ENCODE measurements around the gene DAND5.
"Not testable (repeated sequence)": the region's sequence is repeated elsewhere in the genome, so short reads cannot be mapped to it uniquely, and the experiment has no call there.

The DAND5 gene

DNA sequence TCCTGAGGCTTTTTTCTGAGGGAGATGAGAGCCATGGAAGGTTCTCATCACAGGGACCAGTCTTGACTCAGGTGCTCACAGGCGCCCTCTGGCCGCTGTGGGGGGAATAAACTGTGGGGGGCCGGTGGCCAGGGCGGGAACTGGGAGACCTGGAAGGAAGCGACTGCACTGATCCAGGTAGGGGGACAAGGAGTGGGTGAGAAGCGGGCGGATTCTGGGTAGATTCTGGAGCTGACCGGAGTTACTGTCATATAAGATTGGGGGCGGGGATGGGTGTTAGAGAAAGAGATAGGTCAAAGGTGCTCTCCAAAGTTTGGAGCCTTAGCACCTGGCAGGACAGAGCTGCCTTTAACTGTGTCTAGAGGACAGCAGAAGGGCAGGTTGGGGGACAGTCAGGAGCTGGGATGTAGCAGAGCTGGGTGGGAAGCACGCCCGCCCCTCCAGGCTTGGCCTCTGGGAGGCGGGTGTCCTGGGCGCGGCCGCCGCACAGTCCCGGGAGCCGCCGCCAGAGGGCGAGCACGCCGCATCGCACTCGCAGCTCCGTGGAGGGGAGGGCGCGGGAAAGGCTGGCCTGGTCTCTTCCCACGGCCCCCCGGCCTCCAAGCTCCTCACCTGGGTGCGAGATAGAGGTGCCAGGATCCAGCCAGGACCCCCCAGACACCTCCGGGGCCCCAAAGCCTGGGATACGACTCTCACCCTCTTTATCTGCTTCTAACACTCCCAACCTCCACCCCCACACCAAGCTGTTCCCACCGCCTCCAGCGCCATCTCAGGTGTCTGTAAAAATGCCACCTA lies 4.2 kb upstream of the DAND5 start:
- FAIRE-seq (no peak), DNase-seq (ENCODE audit: low spot score) (peak; percentile 80)

DNA sequence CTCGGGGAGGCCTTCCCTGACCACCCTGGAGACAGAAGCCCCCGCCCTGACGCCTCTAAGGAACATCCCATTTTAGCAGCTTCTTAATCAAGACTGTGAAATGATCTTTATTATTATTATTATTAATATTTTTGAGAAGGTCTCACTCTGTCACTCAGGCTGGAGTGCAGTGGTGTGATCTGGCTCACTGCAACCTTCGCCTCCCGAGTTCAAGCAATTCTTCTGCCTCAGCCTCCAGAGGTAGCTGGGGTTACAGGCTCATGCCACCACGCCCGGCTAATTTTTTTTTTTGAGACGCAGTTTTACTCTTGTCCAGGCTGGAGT lies 3.6 kb upstream of the DAND5 start:
- FAIRE-seq: no peak
- DNase-seq (ENCODE audit: low spot score): no peak

DNA sequence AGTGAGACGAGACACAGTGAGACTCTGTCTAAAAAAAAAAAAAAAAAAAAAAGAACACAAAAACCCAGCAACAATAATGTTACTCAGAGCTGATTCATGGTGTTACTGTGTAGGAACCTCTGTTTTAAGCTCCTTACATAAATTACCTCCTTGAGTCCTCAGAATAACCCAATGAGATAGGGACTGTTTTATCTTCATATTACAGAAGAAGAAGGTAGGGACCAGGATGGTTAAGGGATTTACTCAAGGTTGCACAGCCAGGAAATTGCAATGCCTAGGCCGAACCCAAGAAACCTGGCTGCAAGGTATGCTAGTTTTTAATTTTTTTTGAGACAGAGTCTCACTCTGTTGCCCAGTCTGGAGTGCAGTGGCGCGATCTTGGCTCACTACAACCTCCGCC lies 1.5 kb upstream of the DAND5 start:
- FAIRE-seq (no peak), DNase-seq (ENCODE audit: low spot score) (no peak)

- FAIRE-seq (no peak), DNase-seq (ENCODE audit: low spot score) (no peak)
These were observed 869 bp downstream of the DAND5 start for GRCh38 chr19:12970070-12970820.

DNA sequence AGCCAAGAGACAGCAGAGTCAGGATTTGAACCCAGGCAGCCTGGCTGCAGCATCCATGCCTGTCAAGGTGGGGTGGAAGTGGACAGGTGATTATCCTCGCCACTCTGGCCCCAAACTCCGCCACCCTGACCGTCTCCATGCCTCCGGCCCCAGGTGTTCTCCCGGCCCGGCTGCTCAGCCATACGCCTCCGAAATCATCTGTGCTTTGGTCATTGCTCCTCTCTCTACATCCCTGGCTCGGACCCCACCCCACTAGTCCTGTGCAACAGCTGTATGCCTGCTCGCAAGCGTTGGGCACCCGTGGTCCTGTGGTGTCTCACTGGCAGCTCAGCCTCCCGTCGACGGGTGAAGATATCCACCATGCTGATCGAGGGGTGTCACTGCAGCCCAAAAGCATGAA lies 3.9 kb downstream of the DAND5 start:
- DNase-seq (ENCODE audit: low spot score): no peak
- no peak for FAIRE-seq

DNA sequence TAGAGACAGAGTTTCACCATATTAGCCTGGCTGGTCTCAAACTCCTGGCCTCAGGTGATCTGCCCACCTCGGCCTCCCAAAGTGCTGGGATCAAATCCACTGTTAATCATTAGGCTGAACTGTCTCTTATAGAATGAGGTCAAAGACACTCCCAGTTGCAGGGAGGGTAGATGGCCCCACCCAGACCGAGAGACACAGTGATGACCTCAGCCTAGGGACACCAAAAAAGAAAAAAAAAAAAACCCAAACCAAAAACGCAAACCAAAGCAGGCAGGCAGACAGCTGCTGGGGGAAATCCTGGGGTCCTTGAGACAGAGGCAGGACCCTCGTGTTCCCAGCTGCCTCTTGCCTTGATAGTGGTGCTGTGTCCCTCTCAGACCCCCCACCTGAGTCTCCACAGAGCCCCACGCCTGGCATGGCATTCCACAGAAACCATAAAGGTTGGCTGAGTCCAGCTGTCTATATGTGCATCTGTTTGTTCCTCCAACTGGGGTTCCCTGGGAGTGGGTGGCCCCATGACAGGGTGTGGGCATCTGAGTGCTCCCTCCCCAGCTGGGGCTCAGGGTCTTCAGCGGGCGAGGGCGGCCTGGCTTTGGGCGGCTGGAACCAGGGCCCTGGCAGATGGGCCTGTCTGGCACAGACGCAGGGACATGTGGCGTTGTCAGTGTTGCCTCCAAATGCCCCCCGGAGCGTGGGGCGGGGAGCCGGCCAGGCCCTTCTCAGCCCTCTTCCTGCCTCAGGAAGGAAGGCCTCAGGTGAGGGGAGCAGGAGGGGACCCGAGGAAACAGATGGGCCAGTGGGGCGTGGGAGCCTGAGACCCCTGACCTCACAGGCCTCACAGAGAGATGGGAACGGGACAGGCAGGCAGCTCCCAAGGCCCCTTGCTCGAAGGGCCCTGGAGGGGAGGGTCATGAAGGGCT lies 5.2 kb downstream of the DAND5 start:
- DNase-seq (ENCODE audit: low spot score) (no peak), FAIRE-seq (no peak)

DNA sequence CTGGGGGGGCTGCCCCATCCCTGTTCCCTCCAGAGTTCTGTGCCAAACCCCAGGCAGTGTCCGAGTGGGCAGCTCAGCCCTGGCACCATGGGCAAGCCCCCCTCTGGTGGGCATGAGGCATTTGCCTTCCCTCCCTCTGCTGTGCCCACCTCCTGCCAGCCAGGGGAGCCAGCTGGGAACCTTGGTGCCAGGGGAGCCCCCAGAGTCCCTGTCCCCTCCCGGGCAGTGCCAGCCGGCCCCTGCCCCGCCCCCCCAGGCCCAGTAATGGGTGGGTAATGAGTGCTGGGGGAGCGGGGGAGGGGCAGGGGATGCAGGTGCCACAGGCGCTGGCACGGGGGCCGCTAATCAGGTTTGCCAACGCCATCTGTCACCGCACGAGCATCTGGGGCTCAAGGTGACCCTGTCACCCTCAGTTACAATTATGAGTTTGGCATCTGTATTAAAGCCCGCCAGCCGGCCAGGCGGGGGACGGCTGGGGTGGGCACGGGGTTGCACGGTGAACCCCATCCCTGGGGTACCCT lies 5.9 kb downstream of the DAND5 start:
- DNase-seq (ENCODE audit: low spot score) (no peak), FAIRE-seq (no peak)

- not testable (repeated sequence) for DNase-seq (ENCODE audit: low spot score); FAIRE-seq
These were observed 6.7 kb downstream of the DAND5 start for GRCh38 chr19:12976109-12976508.

DNA sequence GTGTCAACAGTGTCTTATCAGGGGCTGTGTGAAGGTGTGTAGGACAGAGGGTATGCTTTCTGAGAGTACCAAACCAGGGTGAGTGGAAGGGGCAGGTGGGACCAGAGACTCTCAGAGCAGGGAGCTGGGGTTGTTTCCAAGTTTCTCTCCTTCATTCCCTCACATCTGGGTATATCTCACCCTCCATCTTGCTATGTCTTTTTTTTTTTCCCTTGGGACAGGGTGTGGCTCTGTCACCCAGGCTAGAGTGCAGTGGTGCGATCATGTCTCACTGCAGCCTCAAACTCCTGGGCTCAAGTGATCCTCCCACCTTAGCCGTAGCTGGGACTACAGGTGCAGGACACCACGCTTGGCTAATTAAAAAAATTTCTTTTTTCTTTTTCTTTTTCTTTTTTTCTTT lies 10.6 kb downstream of the DAND5 start:
- DNase-seq (ENCODE audit: low spot score) (no peak), FAIRE-seq (no peak)

- DNase-seq (ENCODE audit: low spot score) (no peak), FAIRE-seq (no peak)
These were observed 13.3 kb downstream of the DAND5 start for GRCh38 chr19:12982648-12983047.

- no peak for FAIRE-seq
- no peak for DNase-seq (ENCODE audit: low spot score)
These were observed 13.7 kb downstream of the DAND5 start for GRCh38 chr19:12983091-12983490.

DNA sequence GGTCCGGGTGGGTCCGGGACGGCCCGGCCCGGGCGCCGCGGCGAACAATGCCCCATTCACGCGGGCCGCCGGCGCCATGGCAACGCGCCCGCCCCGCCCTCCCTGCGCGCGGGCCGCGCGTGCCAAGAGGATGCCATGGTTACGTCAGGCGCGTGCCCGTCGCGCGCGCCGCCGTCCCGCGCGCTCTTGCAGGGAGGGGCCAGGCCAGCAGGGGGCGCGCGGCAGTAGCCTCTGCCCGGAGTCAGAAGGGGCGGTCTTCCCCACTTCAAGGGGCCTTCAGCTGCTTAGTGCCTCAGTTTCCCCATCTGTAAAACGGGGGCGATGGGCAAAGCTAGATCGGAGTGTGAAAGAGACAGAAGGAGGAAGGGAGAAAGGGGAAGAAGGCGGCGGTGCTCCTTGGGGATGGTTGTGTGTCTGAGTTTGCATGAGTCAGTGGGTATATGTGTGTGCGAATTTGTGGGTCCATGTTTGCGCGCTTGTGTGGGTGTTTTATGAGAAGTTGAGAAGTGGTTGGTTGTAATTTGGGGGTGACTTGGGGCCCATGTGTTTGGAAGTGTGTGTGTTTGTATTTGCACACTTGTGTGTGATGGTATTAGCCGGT lies 14.3 kb downstream of the DAND5 start:
- FAIRE-seq (peak; percentile 96), DNase-seq (ENCODE audit: low spot score) (peak; percentile 83)

GRCh38 chr19:12984143-12984627 lies 14.8 kb downstream of the DAND5 start:
- FAIRE-seq (peak; percentile 91), DNase-seq (ENCODE audit: low spot score) (no peak)

DNA sequence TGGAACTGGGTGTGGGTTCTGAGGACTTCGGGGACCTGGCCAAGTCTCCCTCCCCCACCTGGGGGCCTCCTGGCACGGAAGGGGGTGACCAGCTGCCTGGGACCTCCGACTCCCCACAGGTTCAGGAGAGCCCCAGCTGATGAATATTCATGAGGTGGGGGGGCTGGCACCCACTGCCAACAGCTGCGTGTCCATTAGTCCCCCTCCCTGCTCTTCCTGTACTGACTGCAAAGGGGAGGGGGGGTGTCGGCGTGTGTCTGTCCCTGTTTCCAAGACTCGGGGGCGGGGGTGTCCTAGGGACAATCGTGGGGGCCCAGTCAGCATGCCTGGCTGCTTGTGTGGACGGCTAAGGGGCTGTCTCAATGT lies 15.3 kb downstream of the DAND5 start:
- no peak for DNase-seq (ENCODE audit: low spot score)

DNA sequence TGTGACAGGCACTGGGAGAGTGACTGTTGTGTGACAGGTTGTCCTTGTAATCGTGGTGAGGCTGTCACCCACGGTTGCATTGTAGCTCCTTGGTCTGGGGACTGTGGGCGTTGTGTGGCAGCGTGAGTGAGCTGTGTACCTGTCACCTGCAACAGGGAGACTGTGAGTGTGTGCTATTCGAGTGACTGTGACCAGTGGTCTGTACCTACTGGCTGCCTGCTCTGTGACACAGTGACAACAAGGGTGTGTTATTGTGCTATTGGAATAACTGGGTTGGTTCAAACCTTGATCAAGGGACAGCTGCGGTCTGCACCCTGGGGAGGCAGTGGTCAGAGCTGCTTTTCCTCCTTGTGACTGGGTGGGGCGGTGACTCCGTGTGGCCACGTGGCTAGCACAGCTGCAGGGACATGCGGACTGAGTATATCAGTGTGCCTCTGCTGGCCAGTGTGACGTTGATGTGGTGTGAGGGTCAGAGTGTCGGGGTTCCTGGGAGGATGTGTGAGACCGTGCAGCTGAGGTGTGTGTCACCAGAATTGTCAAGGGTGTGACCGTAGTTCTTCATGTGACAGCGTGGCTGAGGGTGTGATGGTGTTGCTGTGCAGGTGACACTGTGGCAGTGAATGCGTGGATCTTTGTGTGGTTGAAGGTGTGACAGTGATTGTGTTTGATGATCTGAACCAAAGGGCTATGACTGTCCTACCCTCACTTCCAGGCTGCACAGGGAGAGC lies 15.8 kb downstream of the DAND5 start:
- FAIRE-seq (no peak), DNase-seq (ENCODE audit: low spot score) (no peak)

More for the DNA sequence above, 15.3 kb downstream of the DAND5 start:
- FAIRE-seq: no peak

DNA sequence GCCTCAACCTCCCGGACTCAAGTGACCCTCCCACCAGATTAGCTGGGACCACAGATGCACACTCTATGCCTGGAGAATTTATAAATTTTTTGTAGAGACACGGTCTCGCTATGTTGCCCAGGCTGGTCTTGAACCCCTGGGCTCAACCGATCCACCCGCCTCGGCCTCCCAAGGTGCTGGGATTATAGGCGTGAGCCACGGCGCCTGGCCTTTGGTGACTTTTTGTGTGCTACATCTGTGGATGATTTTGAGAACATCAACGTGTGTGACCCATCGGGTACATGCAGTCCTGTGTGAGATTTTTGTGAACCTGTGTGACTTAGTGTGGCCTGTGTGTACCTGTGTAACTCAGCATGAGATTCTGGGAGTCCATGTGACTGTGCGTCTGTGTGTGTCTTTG lies 17.4 kb downstream of the DAND5 start:
- DNase-seq (ENCODE audit: low spot score) (no peak), FAIRE-seq (no peak)

DNA sequence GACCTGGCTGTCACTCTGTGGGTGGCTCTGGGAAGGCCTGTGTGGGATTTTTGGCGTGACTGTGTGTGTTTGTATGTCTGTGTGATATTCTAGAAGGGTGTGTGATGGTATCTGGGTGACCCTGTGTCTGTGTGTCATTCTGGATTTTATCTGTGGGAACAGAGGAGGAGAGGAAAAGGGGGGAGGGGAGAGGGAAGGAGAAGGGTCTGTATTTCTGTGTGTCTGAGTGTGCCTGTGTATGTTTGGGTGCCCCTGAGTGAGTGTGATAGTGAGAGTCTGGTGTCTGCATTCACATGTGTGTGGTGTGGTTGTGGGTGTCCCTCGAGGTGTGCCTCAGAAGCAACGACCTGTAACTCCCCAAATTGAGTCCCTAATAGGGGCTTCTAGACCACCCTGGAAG lies 17.8 kb downstream of the DAND5 start:
- DNase-seq (ENCODE audit: low spot score) (no peak), FAIRE-seq (no peak)

- DNase-seq (ENCODE audit: low spot score) (no peak), FAIRE-seq (no peak)
These were observed 18.4 kb downstream of the DAND5 start for GRCh38 chr19:12987781-12988180.

DNA sequence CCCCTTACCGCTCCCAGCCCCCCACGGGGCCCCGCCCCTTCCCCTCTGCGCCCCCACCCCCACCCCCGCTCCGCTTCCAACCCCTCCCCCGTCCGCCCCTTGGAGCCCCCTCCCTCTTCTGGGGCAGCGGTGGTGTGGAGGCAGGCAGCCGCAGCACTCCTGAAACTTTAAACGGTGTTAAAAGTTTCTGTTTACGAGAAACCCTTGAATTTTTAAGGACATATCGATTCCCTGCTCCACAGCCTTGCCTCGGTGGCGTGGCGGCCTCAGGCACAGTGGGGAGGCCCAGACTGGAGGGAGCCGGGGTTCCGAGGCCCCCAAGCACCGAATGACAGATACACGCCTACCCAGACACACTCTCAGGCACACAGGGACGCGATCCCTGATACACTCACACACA lies 21.1 kb downstream of the DAND5 start:
- DNase-seq (ENCODE audit: low spot score): no peak
- no peak for FAIRE-seq

GRCh38 chr19:12990853-12991252 lies 21.5 kb downstream of the DAND5 start:
- peak; percentile 17 for FAIRE-seq
- no peak for DNase-seq (ENCODE audit: low spot score)

DNA sequence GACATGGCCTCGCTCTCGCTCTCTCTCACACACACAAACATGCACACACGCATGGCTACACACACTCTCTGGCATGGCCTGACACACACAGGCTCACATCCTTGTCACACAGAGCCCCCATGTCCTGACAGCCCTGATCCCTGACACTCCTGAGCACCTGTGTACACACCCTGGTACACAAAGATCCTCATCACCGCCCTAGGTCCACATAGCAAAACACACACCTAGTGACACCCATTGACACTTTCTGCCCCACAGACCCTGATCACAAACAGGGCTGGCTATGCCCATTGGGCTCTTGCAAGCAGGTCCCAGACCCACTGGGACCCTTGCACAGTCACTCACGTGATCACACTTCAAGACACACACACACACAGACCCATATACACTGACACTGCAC lies 21.9 kb downstream of the DAND5 start:
- DNase-seq (ENCODE audit: low spot score) (no peak), FAIRE-seq (no peak)
